Left kidney (tissue), 8 donors: Measurements from ENCODE around the gene MTCP1. TPM values are rescaled to one million over a fixed set of nuclear protein-coding genes. Genes with fewer than 3 reads are reported as not detected.

ENCODE experiments used
- DNase-seq: peaks from one replicate; pipeline ENCODE4 v3.0.0-alpha.2; 2013
- long read RNA-seq, 8 donors: transcript quantifications; one replicate each; lab custom pipeline, GENCODE V29; 2026
- polyA plus RNA-seq: library from polyadenylated mRNA; unstranded; fragments of 120-200 nt; gene quantifications from one replicate; pipeline ENCODE4 v1.2.1, GENCODE V29; 2013; ENCODE audit not compliant: insufficient read length

Gene MTCP1, protein sequence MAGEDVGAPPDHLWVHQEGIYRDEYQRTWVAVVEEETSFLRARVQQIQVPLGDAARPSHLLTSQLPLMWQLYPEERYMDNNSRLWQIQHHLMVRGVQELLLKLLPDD
- polyA plus RNA-seq = 26.7 TPM
- long read RNA-seq, donor 1, partial matches to known transcripts = 16 of 24 reads
- long read RNA-seq, donor 1, other reads (novel, unspliced or antisense) = 8 of 24 reads
- long read RNA-seq, donor 2 = 0 reads
- long read RNA-seq, donor 3, partial matches to known transcripts = 0 of 5 reads
- long read RNA-seq, donor 3, other reads (novel, unspliced or antisense) = 5 of 5 reads
- long read RNA-seq, donor 4 = 0 reads
- long read RNA-seq, donor 5, partial matches to known transcripts = 0 of 6 reads
- long read RNA-seq, donor 5, other reads (novel, unspliced or antisense) = 6 of 6 reads
- long read RNA-seq, donor 6, partial matches to known transcripts = 6 of 6 reads
- long read RNA-seq, donor 6, other reads (novel, unspliced or antisense) = 0 of 6 reads
- long read RNA-seq, donor 7, partial matches to known transcripts = 0 of 5 reads
- long read RNA-seq, donor 7, other reads (novel, unspliced or antisense) = 5 of 5 reads
- long read RNA-seq, donor 8, partial matches to known transcripts = 7 of 7 reads
- long read RNA-seq, donor 8, other reads (novel, unspliced or antisense) = 0 of 7 reads

DNA sequence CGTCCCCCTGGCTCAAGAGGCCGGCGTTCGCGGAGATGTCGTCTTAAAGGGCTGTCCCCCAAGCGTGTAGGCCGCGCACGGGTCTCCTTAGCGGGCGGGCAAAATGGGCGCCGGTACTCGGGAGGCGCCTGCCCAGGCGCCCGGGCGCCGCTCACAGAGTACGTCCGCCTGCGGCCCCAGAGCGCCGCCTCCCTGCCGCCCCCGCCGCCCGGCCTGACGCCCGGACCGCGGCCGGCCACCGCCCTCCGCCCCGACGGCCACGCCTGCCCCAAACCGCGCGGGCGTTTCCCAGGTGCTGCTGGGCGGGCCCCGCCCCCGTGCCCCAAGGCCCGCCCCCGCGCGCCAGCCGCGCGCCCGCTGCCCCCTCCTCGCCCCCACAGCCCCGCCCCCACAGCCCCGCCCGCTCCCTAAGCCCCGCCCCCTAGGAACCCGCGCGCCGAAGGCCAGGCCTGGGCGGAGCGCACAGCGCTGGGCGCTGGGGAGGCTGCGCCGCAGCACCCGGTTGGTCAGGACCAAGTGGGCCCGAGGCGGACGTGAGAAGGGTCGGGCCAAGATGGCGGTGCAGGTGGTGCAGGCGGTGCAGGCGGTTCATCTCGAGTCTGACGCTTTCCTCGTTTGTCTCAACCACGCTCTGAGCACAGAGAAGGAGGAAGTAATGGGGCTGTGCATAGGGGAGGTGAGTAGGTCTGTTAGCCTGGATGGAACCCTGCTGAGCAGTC, at the start of gene MTCP1, which contains the start of the genes BRCC3 and CMC4:
TSS of gene MTCP1 (minus strand) at position 162 of the 719 bp plus-strand sequence. CDS start 5,126 bp downstream, outside the sequence.
TSS of gene BRCC3 (plus strand) at position 534 of the 719 bp plus-strand sequence. CDS start at position 554, 20 bp downstream.
TSS of gene CMC4 (minus strand) at position 162 of the 719 bp plus-strand sequence. CDS start 7,113 bp downstream, outside the sequence.
- DNase-seq = peak; percentile 66

DNA sequence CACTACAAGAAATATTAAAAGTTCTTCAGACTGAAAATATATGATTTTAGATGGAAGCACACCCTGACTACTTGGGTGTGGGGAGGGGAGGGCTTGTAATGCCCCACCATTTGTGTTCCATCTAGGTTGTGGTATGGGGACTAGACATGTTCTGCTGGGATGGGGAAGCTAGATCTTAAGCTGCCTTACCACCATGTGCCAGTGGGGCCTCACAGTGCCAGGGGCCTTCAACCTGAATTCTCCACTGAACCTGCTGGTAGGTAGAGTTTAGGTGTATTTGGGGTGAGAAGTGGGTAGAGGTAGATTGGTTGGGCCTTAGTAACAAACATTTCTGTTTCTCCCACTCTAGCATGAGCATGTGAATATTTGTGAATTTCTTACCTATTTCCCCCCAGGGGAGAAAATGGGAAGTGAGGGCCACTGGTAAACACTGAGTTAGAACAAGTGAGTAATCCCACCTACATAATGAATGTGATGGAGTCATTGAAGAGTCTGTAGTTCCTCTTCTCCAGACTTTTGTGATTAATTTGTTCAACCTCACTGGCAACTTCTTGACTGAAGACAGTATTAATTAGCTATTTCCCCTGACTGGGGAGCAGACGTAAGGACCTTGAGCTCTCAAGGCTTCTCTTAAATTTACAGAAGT, 44.4 kb upstream of the MTCP1 start:
- no peak for DNase-seq

DNA sequence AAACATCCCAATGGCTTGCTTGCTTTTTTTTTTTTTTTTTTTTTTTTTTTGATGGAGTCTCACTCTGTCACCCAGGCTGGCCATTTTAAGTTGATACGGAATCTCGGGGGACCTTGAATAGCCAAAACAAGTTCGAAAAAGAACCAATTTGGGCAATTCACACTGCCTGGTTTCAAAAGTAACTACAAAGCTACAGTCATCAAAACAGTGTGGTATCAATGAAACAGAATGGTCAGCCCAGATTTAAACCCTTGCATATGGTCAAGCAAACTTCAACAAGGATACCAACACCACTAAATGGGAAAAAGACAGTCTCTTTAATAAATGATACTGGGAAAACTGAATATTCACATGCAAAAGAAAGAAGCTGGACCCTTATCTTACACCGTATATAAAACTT, 42.2 kb upstream of the MTCP1 start:
- no peak for DNase-seq

DNA sequence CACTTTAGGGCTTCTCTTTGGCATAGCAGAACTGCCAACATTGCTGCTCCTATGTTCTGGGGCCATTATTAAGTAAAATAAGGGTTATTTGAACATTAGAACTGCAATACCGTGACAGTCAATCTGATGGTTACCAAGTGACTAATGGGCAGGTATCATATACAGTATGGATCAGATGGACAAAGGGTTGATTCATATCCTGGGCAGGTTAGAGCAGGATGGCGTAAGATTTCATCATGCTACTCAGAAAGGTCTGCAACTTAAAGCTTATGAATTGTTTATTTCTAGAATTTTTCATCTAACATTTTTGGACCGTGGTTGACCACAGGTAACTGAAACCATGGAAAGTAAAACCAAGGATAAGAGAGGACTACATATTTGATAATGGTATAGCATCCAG, 41.2 kb upstream of the MTCP1 start:
- no peak for DNase-seq

DNA sequence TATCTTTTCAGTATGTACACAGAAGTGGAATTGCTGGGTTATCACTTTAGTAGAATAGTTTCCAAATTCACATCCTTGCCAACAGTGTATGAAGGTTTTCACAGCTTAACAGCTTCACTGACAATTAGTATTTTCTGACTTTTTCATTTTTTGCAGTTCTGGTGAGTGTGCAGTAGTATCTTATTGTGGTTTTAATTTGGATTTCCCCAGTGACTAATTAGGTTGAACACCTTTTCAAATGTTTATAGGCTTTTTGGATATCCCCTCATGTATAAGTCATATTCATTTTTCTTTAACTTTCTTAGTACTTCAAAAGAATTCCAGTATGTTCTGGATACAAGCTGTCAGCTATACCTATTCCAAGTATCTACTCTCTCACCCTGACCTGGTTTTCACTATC, 37.5 kb upstream of the MTCP1 start:
- no peak for DNase-seq

DNA sequence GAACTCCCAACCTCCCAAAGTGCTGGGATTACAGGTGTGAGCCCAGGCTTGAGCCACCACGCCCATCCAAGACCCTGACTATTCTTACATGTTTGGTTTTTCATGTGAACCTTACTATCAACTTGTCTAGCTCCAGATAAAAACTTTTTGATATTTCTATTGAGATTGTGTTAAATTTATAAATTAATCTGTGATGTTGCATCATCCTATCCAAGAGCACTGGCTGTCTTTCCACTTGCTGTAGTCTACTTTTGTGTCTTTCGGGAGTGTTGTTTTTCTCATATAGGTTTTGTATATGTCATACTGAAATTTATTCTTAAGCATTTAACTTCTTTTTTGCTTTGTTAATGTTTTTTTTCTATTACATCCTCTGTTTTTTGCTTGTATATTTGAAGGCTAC, 35.0 kb upstream of the MTCP1 start:
- DNase-seq = no peak

DNA sequence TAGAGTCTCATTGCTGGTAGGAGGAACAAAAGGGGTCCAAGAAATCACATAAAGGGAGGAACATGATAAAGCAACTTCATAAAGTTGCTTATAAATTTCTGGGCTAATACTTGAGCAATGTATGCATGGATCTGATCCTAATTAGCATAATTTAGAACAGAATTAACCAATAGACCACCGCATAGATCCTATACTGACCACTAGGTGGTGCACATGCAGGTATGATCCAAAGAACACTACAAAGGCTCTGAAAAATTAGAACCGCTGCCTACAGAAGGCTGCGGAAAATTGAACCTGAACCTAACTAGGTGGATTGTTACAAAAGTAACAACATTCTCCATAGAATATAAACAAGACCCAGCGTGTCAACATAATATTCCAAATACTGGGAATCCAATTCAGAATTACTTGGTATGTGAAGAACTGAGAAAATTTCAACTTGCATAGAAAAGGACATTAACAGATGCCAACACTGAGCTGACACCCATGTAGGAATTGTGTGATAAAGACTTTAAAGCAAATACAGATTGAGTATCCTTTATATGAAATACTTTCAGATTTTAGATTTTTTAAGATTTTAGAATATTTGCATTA, 23.6 kb upstream of the MTCP1 start:
- DNase-seq = no peak

DNA sequence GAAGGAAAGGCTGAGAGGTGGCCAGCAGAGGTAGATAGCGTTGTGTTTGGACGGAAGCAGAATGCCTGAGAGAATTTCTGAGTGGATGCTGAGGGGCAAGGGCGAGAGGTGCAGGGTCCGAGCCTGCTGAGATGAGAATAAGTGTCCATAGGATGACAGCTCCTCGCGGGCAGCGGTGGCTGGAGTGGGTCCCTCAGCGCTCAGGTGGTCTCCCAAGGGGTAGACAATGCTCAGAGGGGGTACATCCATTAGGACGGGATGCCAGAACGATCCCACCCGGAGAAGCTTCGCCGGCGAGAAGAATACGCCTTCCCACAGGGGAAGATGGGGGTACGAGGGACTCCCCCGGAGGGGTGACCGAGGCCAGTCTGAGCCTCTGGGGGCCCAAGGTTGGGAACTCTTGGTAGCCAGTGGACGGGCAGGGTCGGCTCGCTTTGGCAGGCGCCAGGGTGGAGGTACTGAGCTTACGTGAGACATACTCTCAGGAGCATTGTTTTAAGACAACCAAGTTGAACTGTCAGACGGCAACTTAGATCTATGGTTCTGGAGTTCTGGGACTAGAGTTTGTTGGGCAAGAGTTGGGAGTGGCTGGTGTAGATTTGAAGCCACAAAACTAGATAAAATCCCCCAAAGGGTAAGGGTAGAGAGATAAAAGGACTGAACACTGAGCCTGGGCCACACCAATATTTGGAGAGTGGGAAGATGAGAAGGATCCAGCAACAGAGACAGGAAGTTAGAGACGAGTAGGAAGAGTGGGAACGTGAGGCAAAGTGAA, 16.2 kb upstream of the MTCP1 start:
- DNase-seq = no peak

DNA sequence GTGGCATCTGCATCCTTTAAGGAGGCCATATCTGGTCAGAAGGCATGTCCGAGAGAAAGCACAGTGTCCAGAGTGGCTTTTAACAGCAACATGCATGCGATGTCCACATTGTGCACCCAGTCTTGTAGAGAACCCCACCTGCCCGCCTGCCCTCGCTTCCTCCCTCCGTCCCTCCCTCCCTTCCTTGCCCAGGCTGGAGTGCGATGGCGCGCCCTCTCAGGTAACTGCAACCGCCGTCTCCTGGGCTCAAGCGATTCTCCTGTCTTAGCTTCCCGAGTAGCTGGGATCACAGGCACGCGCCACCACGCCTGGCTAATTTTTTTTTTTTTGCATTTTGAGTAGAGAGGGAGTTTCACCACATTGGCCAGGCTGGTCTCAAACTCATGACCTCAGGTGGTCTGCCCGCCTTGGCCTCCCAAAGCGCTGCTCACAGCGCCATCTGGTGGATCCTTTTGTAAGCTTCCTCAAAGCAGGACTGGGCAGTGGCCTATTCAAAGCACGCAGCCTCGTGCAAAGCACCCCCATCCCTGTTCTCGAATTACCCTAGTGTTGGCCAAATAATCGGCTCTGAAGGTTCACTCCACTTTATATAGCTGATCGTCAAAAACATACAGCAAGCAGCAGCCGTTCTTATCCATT, 15.4 kb upstream of the MTCP1 start:
- no peak for DNase-seq

DNA sequence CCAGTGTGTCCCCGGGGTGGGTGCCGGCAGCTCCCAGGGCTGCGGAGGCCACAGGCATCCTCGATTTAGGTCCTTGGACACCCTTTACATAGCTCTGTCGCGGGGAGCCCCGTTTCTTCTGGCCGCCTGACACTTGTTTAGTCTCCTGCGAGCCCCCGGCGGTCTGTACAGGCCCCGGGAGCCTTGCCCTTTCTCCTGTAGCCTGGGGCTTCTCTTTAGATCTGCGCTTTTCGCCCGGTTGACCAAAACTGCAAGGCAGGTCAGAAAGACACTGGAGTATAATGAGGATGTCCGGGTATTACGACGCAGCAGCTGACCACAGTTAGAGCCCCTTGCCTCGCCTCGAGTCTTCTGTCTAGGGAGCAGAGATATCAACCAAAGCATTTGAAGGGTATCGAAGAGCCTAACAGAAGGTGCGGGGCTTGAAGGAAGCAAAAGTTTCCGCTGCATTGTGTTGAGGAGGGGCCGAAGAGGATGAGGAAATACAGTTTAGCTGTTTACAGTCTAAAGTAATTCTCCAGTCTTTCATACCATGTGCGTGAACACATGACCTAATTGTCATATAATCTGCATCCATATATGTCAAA, 851 bp upstream of the MTCP1 start:
- DNase-seq = no peak

DNA sequence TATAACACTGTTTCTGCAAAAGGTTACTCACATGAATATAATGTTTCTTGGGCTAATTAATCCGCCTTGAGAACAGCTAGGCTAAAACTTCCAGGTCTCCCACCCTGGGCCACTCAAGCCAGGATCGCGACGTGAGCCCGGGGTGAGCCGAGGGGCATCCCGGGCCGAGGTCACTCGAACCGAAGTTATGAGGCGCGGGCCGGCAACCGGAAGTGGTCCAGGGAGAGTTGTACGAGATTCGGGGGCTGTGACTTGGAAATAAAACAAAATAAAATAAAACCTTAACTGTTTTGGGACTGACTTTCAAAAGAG, 317 bp downstream of the MTCP1 start:
- no peak for DNase-seq

DNA sequence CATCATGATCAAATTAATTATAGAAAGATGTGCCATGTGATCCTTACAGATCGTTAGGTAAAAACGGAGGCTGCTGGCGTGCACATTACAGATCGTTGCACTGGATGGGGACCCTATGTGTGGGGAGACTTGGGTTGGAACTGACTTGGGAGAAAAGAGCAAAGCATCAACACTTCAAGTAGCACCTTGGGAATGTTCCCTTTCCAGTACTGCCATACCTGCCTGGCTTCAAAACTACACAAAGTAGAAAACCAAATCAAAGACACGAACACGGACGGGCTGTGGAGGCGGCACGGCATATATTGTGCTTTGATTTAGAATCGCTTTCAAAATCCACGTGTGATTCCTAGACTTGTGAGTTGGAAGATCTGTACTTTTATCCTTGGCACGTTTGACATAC, 898 bp downstream of the MTCP1 start:
- DNase-seq = no peak

DNA sequence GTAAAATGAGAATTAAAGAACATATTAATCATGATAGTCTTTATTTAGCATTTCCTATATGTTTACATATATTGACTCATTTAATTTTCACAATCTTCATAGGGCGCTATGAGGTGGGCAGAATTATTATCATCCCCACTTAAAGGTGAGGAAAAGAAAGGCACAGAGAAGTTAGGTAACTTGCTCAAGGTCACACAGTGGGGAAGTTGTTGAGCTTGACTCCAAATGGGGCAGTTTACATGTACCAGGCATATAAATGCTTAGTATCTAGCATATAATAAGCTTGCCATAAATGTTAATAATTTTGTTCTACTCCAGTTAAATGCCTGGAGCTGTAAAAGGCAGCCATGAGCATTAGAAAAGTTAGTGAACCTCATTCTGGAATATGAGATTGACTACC, 1.5 kb downstream of the MTCP1 start:
- DNase-seq = no peak

DNA sequence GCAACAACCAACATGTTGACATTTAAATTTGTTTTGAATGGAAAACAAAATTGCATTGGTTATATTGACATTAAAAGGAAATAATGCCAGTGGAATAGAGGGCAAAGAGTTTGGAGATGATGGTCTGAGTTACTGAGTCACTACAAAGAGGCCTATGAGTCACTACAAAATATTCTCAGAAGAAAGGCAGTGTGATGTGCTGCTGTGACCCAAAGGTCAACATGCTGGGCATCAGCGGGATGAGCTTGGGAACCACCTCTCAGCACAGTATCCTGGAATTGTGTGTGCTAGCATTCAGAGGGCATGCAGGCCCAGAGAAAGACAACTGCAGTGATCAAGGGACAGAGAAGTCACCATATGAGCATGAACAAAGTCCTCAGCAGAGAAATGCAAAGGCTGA, 2.8 kb downstream of the MTCP1 start:
- no peak for DNase-seq

DNA sequence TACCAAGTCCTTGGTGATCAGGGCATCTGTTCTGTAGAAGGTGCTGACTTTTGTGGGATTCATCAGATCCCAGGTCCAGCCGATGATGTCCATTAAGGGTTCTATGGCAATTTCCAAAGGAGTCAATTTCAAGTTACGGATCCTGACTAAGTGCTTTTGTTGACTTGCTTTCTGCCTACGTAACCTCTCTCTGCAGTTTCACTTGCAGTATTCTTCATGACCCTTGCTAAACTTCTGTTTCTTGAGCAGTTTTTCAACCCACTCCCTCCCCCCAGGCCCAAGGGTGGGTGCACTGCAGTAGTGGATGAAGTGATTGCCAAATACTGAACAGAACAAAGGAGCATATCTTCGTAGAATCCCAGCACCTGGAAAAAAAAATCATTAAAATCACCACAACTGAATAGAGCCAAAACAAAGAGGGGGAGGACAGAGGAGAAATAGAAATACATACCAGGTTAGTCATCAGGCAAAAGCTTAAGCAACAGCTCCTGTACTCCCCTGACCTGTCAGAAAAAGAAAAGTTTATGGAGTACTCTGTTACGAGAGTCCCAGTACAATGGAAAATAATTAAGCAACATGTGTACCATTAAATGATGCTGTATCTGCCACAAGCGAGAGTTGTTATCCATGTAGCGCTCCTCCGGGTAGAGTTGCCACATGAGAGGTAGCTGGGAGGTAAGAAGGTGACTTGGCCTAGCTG, 5.8 kb downstream of the MTCP1 start:
- DNase-seq = no peak

DNA sequence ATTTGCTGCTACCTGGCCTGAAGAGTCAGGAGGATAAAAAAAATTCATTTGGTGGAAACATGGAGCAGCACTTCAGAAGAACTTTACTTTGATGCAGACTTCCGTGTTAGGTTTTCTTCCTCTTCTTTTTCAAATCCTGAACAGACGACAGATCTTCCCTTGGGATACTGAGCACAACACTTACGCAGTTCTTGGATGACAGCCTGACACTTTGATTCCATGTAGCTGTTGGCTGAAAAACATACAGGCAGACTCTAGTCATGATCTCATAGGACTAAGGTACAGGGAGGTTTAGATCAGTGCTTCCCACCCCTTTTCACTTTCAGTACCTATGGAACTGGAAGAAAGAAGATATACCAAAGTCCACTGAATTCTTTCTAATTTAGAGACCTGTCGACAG, 9.2 kb downstream of the MTCP1 start:
- no peak for DNase-seq

DNA sequence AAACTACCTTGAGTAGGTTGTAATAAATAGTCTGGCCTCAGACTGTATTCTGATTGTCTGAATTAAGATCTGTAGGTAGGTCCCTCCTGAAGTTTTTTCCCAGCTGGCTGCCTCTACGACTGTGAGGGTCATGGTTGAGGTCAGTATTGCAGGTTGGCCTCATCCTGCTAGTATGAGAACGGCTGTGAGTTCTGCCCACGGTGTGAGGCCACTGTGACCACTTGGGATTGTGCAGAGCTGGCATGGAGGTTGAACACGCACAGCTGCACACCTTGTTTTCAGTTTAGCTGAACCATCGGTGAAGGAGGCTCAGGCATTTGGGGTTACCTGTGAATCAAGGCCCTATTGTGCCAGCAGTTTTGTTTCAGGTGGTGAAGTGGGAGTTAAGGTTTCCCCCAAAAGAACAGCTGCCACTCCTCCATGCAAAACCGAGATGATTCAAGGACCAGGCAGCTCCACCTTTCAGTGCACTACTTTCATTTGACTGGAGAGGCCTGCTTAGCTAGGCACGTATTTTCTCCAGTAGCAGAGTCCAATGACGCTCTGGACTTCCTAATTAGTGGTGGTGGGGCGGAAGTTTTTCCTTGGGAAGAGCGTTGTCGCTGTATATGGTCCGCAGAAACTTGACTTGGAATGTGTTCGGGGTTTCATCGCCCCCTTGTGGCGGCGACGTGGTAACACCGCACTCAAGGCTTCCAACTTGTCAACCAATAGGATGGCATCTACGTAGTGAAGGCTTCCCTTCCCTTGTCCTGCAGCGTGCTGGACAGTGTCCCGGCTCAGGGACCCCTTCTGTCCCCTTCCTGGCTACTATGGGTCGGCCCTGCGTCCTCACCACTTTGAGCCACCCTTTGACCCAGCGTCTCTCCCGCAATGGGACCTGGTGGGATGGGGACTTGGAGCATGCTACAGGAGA, 13.8 kb downstream of the MTCP1 start:
- DNase-seq = peak; percentile 61

DNA sequence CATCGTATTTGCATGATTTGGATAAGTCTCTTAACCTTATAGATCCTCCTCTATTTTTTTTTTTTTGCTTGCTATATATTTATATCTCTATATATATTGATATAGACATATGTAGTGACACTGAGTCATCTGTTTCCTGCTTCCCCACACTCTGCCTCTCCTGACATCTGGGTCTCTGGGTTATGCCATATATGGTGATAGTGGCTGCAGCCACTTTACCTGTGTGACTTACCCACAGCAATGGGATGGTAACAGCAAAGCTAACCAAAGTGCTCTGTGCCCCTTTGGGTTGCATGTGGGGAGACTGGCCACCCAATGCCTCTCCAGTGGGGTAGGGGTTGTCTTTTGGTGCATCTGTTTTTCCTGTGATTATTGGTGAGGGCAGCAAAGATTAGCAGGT, 14.5 kb downstream of the MTCP1 start:
- no peak for DNase-seq
